ENCODE data around the gene DDX31.

The DDX31 gene

GRCh38 chr9:132672413-132672690, 2.6 kb upstream of the DDX31 start:
- DNase-seq (ENCODE audit: low spot score) = no peak

GRCh38 chr9:132671620-132672412, 2.0 kb upstream of the DDX31 start:
- peak; percentile 38 for DNase-seq (ENCODE audit: low spot score)

GRCh38 chr9:132670457-132671391, 941 bp upstream of the DDX31 start, which contains the start of gene GTF3C4:
GTF3C4 (plus strand) TSS chr9:132670464; CDS start chr9:132670599, 135 bp downstream.
- peak; percentile 17 for DNase-seq (ENCODE audit: low spot score)

- DNase-seq (ENCODE audit: low spot score) = peak; percentile 42
These were observed 475 bp downstream of the DDX31 start for GRCh38 chr9:132669319-132669697.

- no peak for DNase-seq (ENCODE audit: low spot score)
These were observed 5.9 kb downstream of the DDX31 start for GRCh38 chr9:132663851-132664250.

GRCh38 chr9:132663117-132663516, 6.7 kb downstream of the DDX31 start:
- no peak for DNase-seq (ENCODE audit: low spot score)

- no peak for DNase-seq (ENCODE audit: low spot score)
These were observed 7.4 kb downstream of the DDX31 start for GRCh38 chr9:132662152-132662945.

GRCh38 chr9:132656299-132656698, 13.5 kb downstream of the DDX31 start:
- DNase-seq (ENCODE audit: low spot score) = no peak

- no peak for DNase-seq (ENCODE audit: low spot score)
These were observed 18.5 kb downstream of the DDX31 start for GRCh38 chr9:132651259-132651658.

- no peak for DNase-seq (ENCODE audit: low spot score)
These were observed 21.1 kb downstream of the DDX31 start for GRCh38 chr9:132648685-132649084.

GRCh38 chr9:132648283-132648682, 21.5 kb downstream of the DDX31 start:
- DNase-seq (ENCODE audit: low spot score) = no peak

- DNase-seq (ENCODE audit: low spot score) = no peak
These were observed 22.0 kb downstream of the DDX31 start for GRCh38 chr9:132647806-132648205.

- DNase-seq (ENCODE audit: low spot score) = no peak
These were observed 22.4 kb downstream of the DDX31 start for GRCh38 chr9:132647355-132647754.

- no peak for DNase-seq (ENCODE audit: low spot score)
These were observed 23.1 kb downstream of the DDX31 start for GRCh38 chr9:132646726-132647125.

GRCh38 chr9:132645711-132646110, 24.1 kb downstream of the DDX31 start:
- no peak for DNase-seq (ENCODE audit: low spot score)

GRCh38 chr9:132645306-132645705, 24.5 kb downstream of the DDX31 start:
- DNase-seq (ENCODE audit: low spot score) = no peak

- no peak for DNase-seq (ENCODE audit: low spot score)
These were observed 25.5 kb downstream of the DDX31 start for GRCh38 chr9:132644251-132644650.

- DNase-seq (ENCODE audit: low spot score) = no peak
These were observed 28.6 kb downstream of the DDX31 start for GRCh38 chr9:132641216-132641615.

GRCh38 chr9:132639322-132639721, 30.5 kb downstream of the DDX31 start:
- no peak for DNase-seq (ENCODE audit: low spot score)

- DNase-seq (ENCODE audit: low spot score) = no peak
These were observed 31.5 kb downstream of the DDX31 start for GRCh38 chr9:132638240-132638639.

- no peak for DNase-seq (ENCODE audit: low spot score)
These were observed 32.0 kb downstream of the DDX31 start for GRCh38 chr9:132637801-132638200.

GRCh38 chr9:132637351-132637750, 32.4 kb downstream of the DDX31 start:
- DNase-seq (ENCODE audit: low spot score) = no peak

All from kidney capillary endothelial cell (primary cell).